ENCODE measurements around the gene ERBB3. TPM values are rescaled to one million over a fixed set of nuclear protein-coding genes. Genes with fewer than 3 reads are reported as not detected.
A peak's percentile ranks its signal among the peaks of the same experiment; 100 is the strongest.
"Not testable (repeated sequence)": the region's sequence is repeated elsewhere in the genome, so short reads cannot be mapped to it uniquely, and the experiment has no call there.

The ERBB3 gene
- total RNA-seq, 2 donors from 2014 or later: 0.25 to 0.34 TPM

- ATAC-seq (no peak), DNase-seq (ENCODE audit: low spot score in 2 of 2) (no peak)
- Mint-ChIP-seq H3K36me3 (peaks cover 30 to 32% of the 10 kb centered on the region in 2 donors), H3K27ac (peak overlapping the region in 1 of 2 donors; percentile 90), H3K9me3 (no peaks in the 10 kb centered on the region)
Measured at GRCh38 chr12:56102683-56103065, 22.7 kb downstream of the ERBB3 start.

GRCh38 chr12:56103066-56103711, 23.2 kb downstream of the ERBB3 start:
- no peaks in the 10 kb centered on the region for H3K9me3 Mint-ChIP-seq
- H3K36me3 Mint-ChIP-seq: peaks cover 32 to 35% of the 10 kb centered on the region in 2 donors
- peak overlapping the region; percentile 90 to 99 for H3K27ac Mint-ChIP-seq
- peak in 1 of 2 donors; percentile 15 for ATAC-seq
- no peak for DNase-seq (ENCODE audit: low spot score in 2 of 2)

- H3K36me3 Mint-ChIP-seq: peaks cover 32 to 41% of the 10 kb centered on the region in 2 donors
- no peaks in the 10 kb centered on the region for H3K9me3 Mint-ChIP-seq
- DNase-seq (ENCODE audit: low spot score in 2 of 2) (no peak), ATAC-seq (no peak)
- H3K27ac Mint-ChIP-seq: peak overlapping the region; percentile 90 to 99
Measured at GRCh38 chr12:56103823-56104108, 23.8 kb downstream of the ERBB3 start.

GRCh38 chr12:56104109-56104814, 24.3 kb downstream of the ERBB3 start, which contains the start of gene PA2G4:
Gene PA2G4, plus strand, starts transcription at chr12:56104559. Its CDS starts 179 bp downstream, at chr12:56104738.
- DNase-seq (ENCODE audit: low spot score in 2 of 2): peak; percentile 94 to 97
- Mint-ChIP-seq H3K9me3 (no peaks in the 10 kb centered on the region), H3K36me3 (peaks cover 32 to 46% of the 10 kb centered on the region in 2 donors), H3K27ac (peak within 1 kb of the TSS; percentile 90 to 99)
- ATAC-seq: peak; percentile 90 to 94

- no peaks in the 10 kb centered on the region for H3K9me3 Mint-ChIP-seq
- peak; percentile 3 to 15 for ATAC-seq
- peak in 1 of 2 donors; percentile 38 for DNase-seq (ENCODE audit: low spot score in 2 of 2)
- H3K27ac Mint-ChIP-seq: peak overlapping the region; percentile 90 to 99
- H3K36me3 Mint-ChIP-seq: peaks cover 33 to 54% of the 10 kb centered on the region in 2 donors
Measured at GRCh38 chr12:56104815-56105608, 25.0 kb downstream of the ERBB3 start.

- no peaks in the 10 kb centered on the region for H3K9me3 Mint-ChIP-seq
- DNase-seq (ENCODE audit: low spot score in 2 of 2): no peak
- ATAC-seq: no peak
- peak overlapping the region; percentile 90 to 99 for H3K27ac Mint-ChIP-seq
- peaks cover 39 to 59% of the 10 kb centered on the region in 2 donors for H3K36me3 Mint-ChIP-seq
Measured at GRCh38 chr12:56105609-56105902, 25.6 kb downstream of the ERBB3 start.

- no peak for DNase-seq (ENCODE audit: low spot score in 2 of 2)
- ATAC-seq: no peak
- Mint-ChIP-seq H3K36me3 (peaks cover 46 to 76% of the 10 kb centered on the region in 2 donors), H3K27ac (peak overlapping the region in 1 of 2 donors; percentile 45), H3K9me3 (no peaks in the 10 kb centered on the region)
Measured at GRCh38 chr12:56107242-56107641, 27.3 kb downstream of the ERBB3 start.

- Mint-ChIP-seq H3K36me3 (peaks cover 33 to 77% of the 10 kb centered on the region in 2 donors), H3K27ac (peak overlapping the region; percentile 56), H3K9me3 (no peaks in the 10 kb centered on the region)
- DNase-seq (ENCODE audit: low spot score in 2 of 2) (no peak), ATAC-seq (no peak)
Measured at GRCh38 chr12:56110571-56110970, 30.6 kb downstream of the ERBB3 start.

- Mint-ChIP-seq H3K36me3 (peaks cover 42 to 66% of the 10 kb centered on the region in 2 donors), H3K27ac (peak overlapping the region; percentile 19 to 51), H3K9me3 (no peaks in the 10 kb centered on the region)
- DNase-seq (ENCODE audit: low spot score in 2 of 2) (no peak), ATAC-seq (no peak)
Measured at GRCh38 chr12:56114084-56114483, 34.1 kb downstream of the ERBB3 start.

GRCh38 chr12:56115329-56115728, 35.4 kb downstream of the ERBB3 start:
- H3K27ac Mint-ChIP-seq: peak overlapping the region; percentile 96 to 100
- no peaks in the 10 kb centered on the region for H3K9me3 Mint-ChIP-seq
- DNase-seq (ENCODE audit: low spot score in 2 of 2) (no peak), ATAC-seq (no peak)
- H3K36me3 Mint-ChIP-seq: peaks cover 41 to 54% of the 10 kb centered on the region in 2 donors

- peaks cover 31 to 42% of the 10 kb centered on the region in 2 donors for H3K36me3 Mint-ChIP-seq
Measured at GRCh38 chr12:56116267-56117081, 36.5 kb downstream of the ERBB3 start, which contains the start of gene RPL41. Gene RPL41, plus strand, starts transcription at chr12:56116633.

GRCh38 chr12:56117082-56117706, 37.2 kb downstream of the ERBB3 start:
- H3K27ac Mint-ChIP-seq: peak overlapping the region; percentile 96 to 100
- not testable (repeated sequence) for DNase-seq (ENCODE audit: low spot score in 2 of 2); H3K9me3 Mint-ChIP-seq; ATAC-seq
- H3K36me3 Mint-ChIP-seq: peaks cover 31 to 35% of the 10 kb centered on the region in 2 donors

More at GRCh38 chr12:56116267-56117081, 36.5 kb downstream of the ERBB3 start, which contains the start of gene RPL41:
- ATAC-seq: peak; percentile 49 to 50
- peak; percentile 91 to 94 for DNase-seq (ENCODE audit: low spot score in 2 of 2)
- Mint-ChIP-seq H3K9me3 (no peaks in the 10 kb centered on the region), H3K27ac (peak within 1 kb of the TSS; percentile 96 to 100)

GRCh38 chr12:56117778-56118687, 38.1 kb downstream of the ERBB3 start, which contains the start of gene ZC3H10:
Gene ZC3H10, plus strand, starts transcription at chr12:56118266. Its CDS starts 2,297 bp downstream, at chr12:56120563.
- no peaks in the 10 kb centered on the region for H3K9me3 Mint-ChIP-seq
- H3K36me3 Mint-ChIP-seq: peaks cover 28 to 31% of the 10 kb centered on the region in 2 donors
- peak within 1 kb of the TSS; percentile 96 to 100 for H3K27ac Mint-ChIP-seq

GRCh38 chr12:56118688-56119357, 38.9 kb downstream of the ERBB3 start:
- Mint-ChIP-seq H3K27ac (peak overlapping the region; percentile 96 to 100), H3K9me3 (no peaks in the 10 kb centered on the region), H3K36me3 (peaks cover 20 to 31% of the 10 kb centered on the region in 2 donors)
- DNase-seq (ENCODE audit: low spot score in 2 of 2) (no peak), ATAC-seq (peak; percentile 4 to 5)

More at GRCh38 chr12:56117778-56118687, 38.1 kb downstream of the ERBB3 start, which contains the start of gene ZC3H10:
- ATAC-seq (peak; percentile 87 to 91), DNase-seq (ENCODE audit: low spot score in 2 of 2) (peak; percentile 96 to 98)

Data from activated naive CD4-positive, alpha-beta T cell treated with anti-CD3 and anti-CD28 coated beads, Interleukin-2, amount 50 U/mL, for 72 hours (primary cell).